ENCODE measurements around the gene NMUR1.
A peak's percentile ranks its signal among the peaks of the same experiment; 100 is the strongest.
"Not testable (repeated sequence)": the region's sequence is repeated elsewhere in the genome, so short reads cannot be mapped to it uniquely, and the experiment has no call there.

Gene NMUR1

GRCh38 chr2:231530099-231531011 is at the start of gene NMUR1:
Gene NMUR1 (minus strand): TSS chr2:231530445. CDS start chr2:231530361, 84 bp downstream.
- no peak within 1 kb of the TSS for H3K4me3 ChIP-seq (ENCODE audit: low read length)
- TF ChIP-seq CTCF (conservative IDR thresholded peaks at IDR 0.05; ENCODE audit: low read length) = peak; percentile 36
- DNase-seq (ENCODE audit: low read depth) = no peak

GRCh38 chr2:231579560-231579959 is 49.3 kb upstream of the NMUR1 start:
- TF ChIP-seq CTCF (conservative IDR thresholded peaks at IDR 0.05; ENCODE audit: low read length) = no peak
- DNase-seq (ENCODE audit: low read depth) = no peak
- no peak overlapping the region for H3K4me3 ChIP-seq (ENCODE audit: low read length)

- DNase-seq (ENCODE audit: low read depth); H3K4me3 ChIP-seq (ENCODE audit: low read length): not testable (repeated sequence)
Measured at GRCh38 chr2:231578655-231579054, 48.4 kb upstream of the NMUR1 start.

GRCh38 chr2:231576465-231576864 is 46.2 kb upstream of the NMUR1 start:
- no peak for TF ChIP-seq CTCF (conservative IDR thresholded peaks at IDR 0.05; ENCODE audit: low read length)
- H3K4me3 ChIP-seq (ENCODE audit: low read length) = no peak overlapping the region
- DNase-seq (ENCODE audit: low read depth) = no peak

GRCh38 chr2:231575612-231576256 is 45.5 kb upstream of the NMUR1 start:
- no peak for DNase-seq (ENCODE audit: low read depth)
- H3K4me3 ChIP-seq (ENCODE audit: low read length) = no peak overlapping the region
- no peak for TF ChIP-seq CTCF (conservative IDR thresholded peaks at IDR 0.05; ENCODE audit: low read length)

GRCh38 chr2:231573698-231574421 is 43.6 kb upstream of the NMUR1 start:
- no peak for TF ChIP-seq CTCF (conservative IDR thresholded peaks at IDR 0.05; ENCODE audit: low read length)
- DNase-seq (ENCODE audit: low read depth) = no peak
- no peak overlapping the region for H3K4me3 ChIP-seq (ENCODE audit: low read length)

GRCh38 chr2:231573096-231573495 is 42.9 kb upstream of the NMUR1 start:
- H3K4me3 ChIP-seq (ENCODE audit: low read length) = no peak overlapping the region
- TF ChIP-seq CTCF (conservative IDR thresholded peaks at IDR 0.05; ENCODE audit: low read length) = no peak
- DNase-seq (ENCODE audit: low read depth) = no peak
